Suprapubic skin (tissue), 4 donors: Measurements from ENCODE around the gene LHX3.

Source experiments
- EP300 ChIP-seq: sonication (generic); formaldehyde crosslinking; IDR thresholded peaks from one replicate; pipeline ENCODE4 v1.6.1; 2017; ENCODE audit warnings: antibody characterized with exemption
- POLR2A ChIP-seq, 2 donors: fragments of 450-650 bp; IDR thresholded peaks; one replicate each; pipeline ENCODE4 v1.6.1; 2017; ENCODE audit warnings: antibody characterized with exemption in 2 of 2, mild to moderate bottlenecking in 2 of 2, moderate library complexity in 2 of 2
- POLR2AphosphoS5 ChIP-seq, 3 donors: sonication (generic); formaldehyde crosslinking; IDR thresholded peaks; one replicate each; pipeline ENCODE4 v1.6.1; 2017; ENCODE audit warnings: antibody characterized with exemption in 3 of 3
- TF ChIP-seq, protein P1 (sequence below), 2 donors: fragments of 200-600 bp in 1 of 2; fragments of 450-650 bp in 1 of 2; sonication (generic) in 1 of 2; IDR thresholded peaks; one replicate each; pipeline ENCODE4 v1.5.1; 2016 to 2019; ENCODE audit warnings: antibody characterized with exemption in 2 of 2, mild to moderate bottlenecking in 1 of 2, moderate library complexity in 1 of 2

DNA sequence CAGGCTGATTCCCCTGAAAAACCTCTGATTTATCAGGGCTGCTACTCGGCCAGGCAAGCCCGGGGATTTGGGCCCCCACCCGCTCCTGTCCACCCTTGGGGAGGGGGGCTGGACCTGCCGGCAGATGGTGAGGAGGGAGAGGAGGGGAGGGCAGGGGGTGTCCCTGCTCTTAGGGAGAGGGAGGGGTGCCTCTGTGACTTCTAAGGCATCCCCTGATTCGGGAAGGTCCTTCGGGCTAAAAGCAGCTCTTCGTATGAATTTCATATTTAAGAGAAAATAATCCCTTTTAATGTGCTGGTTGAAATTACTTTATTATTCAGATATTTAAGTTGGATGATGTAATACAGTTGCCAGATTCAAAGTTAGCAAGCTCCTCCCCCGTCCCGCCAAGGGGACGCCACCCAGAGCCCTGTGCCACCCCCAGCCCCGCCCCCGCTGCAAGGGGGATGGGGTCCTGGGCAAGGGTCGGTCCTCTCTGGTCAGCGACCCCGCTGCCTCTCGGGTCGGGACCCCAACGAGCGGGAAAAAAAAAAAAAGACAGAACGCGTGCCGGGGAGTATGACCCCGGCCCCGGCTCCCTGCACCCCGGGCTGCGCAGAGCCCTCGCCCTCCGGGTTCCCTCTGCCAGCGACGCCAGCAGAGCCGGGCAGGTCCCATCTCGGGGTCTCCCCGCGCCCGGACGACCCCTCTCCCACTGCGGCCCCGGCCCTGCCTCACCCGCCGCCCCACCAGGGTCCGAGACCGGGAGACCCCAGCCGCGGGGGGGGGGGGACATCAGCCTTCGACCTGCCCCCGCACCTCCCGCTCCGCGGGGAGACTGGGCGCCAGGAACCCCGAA lies 12.4 kb downstream of the LHX3 start:
- TF ChIP-seq POLR2A (IDR thresholded peaks at IDR 0.05) (no peak), POLR2AphosphoS5 (IDR thresholded peaks at IDR 0.05) (no peak), EP300 (no peak)
- TF ChIP-seq, protein P1, sequence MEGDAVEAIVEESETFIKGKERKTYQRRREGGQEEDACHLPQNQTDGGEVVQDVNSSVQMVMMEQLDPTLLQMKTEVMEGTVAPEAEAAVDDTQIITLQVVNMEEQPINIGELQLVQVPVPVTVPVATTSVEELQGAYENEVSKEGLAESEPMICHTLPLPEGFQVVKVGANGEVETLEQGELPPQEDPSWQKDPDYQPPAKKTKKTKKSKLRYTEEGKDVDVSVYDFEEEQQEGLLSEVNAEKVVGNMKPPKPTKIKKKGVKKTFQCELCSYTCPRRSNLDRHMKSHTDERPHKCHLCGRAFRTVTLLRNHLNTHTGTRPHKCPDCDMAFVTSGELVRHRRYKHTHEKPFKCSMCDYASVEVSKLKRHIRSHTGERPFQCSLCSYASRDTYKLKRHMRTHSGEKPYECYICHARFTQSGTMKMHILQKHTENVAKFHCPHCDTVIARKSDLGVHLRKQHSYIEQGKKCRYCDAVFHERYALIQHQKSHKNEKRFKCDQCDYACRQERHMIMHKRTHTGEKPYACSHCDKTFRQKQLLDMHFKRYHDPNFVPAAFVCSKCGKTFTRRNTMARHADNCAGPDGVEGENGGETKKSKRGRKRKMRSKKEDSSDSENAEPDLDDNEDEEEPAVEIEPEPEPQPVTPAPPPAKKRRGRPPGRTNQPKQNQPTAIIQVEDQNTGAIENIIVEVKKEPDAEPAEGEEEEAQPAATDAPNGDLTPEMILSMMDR (IDR thresholded peaks at IDR 0.05): no peak
